OCI-LY1 (cell line): Measurements from ENCODE around the gene SMG5.

ENCODE experiments used
- CTCF ChIP-seq: fragments of 200-600 bp; sonication (generic), shearing (Covaris generic); IDR thresholded peaks from 2 replicates; pipeline ENCODE4 v1.5.1; 2017; ENCODE audit warnings: mild to moderate bottlenecking, antibody characterized with exemption, low read length, moderate library complexity, mixed read lengths
- EZH2 ChIP-seq: fragments of 200-600 bp; sonication (generic), shearing (Covaris generic); IDR thresholded peaks from 2 replicates; pipeline ENCODE4 v1.8.0; 2017; ENCODE audit warnings: borderline replicate concordance, mixed run types, mild to moderate bottlenecking, antibody characterized with exemption, low read length, moderate library complexity, mixed read lengths

- TF ChIP-seq CTCF (no peak), EZH2 (no peak)
Measured at GRCh38 chr1:156225677-156226014, 57.0 kb downstream of the SMG5 start.
